ENCODE measurements around the gene GGA2. TPM values are rescaled to one million over a fixed set of nuclear protein-coding genes. Genes with fewer than 3 reads are reported as not detected.

GGA2 gene
- total RNA-seq, 4 donors from 2014 or later = 44.1 to 117 (median 53.4) TPM

GRCh38 chr16:23537390-23537789, 27.1 kb upstream of the GGA2 start:
- 84% methylated on average over 3 of the region's 3 CpGs for whole genome bisulfite sequencing
- no peak for DNase-seq (ENCODE audit: low spot score in 2 of 2)
- Histone ChIP-seq H3K27ac (no peak overlapping the region), H3K9me3 (no peaks in the 10 kb centered on the region), H3K36me3 (peaks cover 64% of the 10 kb centered on the region), H3K27me3 (no peaks in the 10 kb centered on the region), H3K4me1 (no peaks in the 10 kb centered on the region), H3K4me3 (no peak overlapping the region)
- TF ChIP-seq EP300 (IDR thresholded peaks at IDR 0.05) = no peak
- TF ChIP-seq POLR2A (IDR thresholded peaks at IDR 0.05) = no peak
- no peak for TF ChIP-seq POLR2AphosphoS5 (IDR thresholded peaks at IDR 0.05)

GRCh38 chr16:23535901-23536300, 25.6 kb upstream of the GGA2 start:
- no peak overlapping the region for H3K4me3 ChIP-seq
- no peaks in the 10 kb centered on the region for H3K9me3 ChIP-seq
- H3K36me3 ChIP-seq = peaks cover 69% of the 10 kb centered on the region
- DNase-seq (ENCODE audit: low spot score in 2 of 2) = no peak
- TF ChIP-seq POLR2AphosphoS5 (IDR thresholded peaks at IDR 0.05) = no peak
- TF ChIP-seq POLR2A (IDR thresholded peaks at IDR 0.05) = no peak
- no peak for TF ChIP-seq CTCF (IDR thresholded peaks at IDR 0.05)
- TF ChIP-seq EP300 (IDR thresholded peaks at IDR 0.05) = no peak
- H3K27ac ChIP-seq = no peak overlapping the region
- no peaks in the 10 kb centered on the region for H3K27me3 ChIP-seq
- H3K4me1 ChIP-seq = no peaks in the 10 kb centered on the region
- 75% methylated on average over 2 of the region's 2 CpGs for WGBS

- no peak for DNase-seq (ENCODE audit: low spot score in 2 of 2)
- Histone ChIP-seq H3K9me3 (no peaks in the 10 kb centered on the region), H3K27ac (no peak overlapping the region), H3K4me3 (no peak overlapping the region), H3K36me3 (peaks cover 61% of the 10 kb centered on the region), H3K4me1 (no peaks in the 10 kb centered on the region), H3K27me3 (no peaks in the 10 kb centered on the region)
- TF ChIP-seq POLR2AphosphoS5 (IDR thresholded peaks at IDR 0.05) = no peak
- TF ChIP-seq POLR2A (IDR thresholded peaks at IDR 0.05) = no peak
- no peak for TF ChIP-seq CTCF (IDR thresholded peaks at IDR 0.05)
- no peak for TF ChIP-seq EP300 (IDR thresholded peaks at IDR 0.05)
- 90% methylated on average over 10 of the region's 19 CpGs for WGBS
Observed at GRCh38 chr16:23534868-23535860, 24.9 kb upstream of the GGA2 start.

- Histone ChIP-seq H3K9me3 (no peaks in the 10 kb centered on the region), H3K27me3 (no peaks in the 10 kb centered on the region), H3K27ac (no peak overlapping the region), H3K4me1 (no peaks in the 10 kb centered on the region), H3K36me3 (peaks cover 74% of the 10 kb centered on the region), H3K4me3 (no peak overlapping the region)
- TF ChIP-seq CTCF (IDR thresholded peaks at IDR 0.05) (no peak), POLR2A (IDR thresholded peaks at IDR 0.05) (no peak), EP300 (IDR thresholded peaks at IDR 0.05) (no peak), POLR2AphosphoS5 (IDR thresholded peaks at IDR 0.05) (no peak)
- no peak for DNase-seq (ENCODE audit: low spot score in 2 of 2)
- WGBS = 100% methylated on average over 1 of the region's 1 CpG
Observed at GRCh38 chr16:23532448-23532847, 22.2 kb upstream of the GGA2 start.

GRCh38 chr16:23530062-23530461, 19.8 kb upstream of the GGA2 start:
- Histone ChIP-seq H3K4me3 (no peak overlapping the region), H3K27me3 (no peaks in the 10 kb centered on the region), H3K36me3 (peaks cover 81% of the 10 kb centered on the region), H3K9me3 (no peaks in the 10 kb centered on the region), H3K4me1 (no peaks in the 10 kb centered on the region), H3K27ac (no peak overlapping the region)
- DNase-seq (ENCODE audit: low spot score in 2 of 2) = no peak
- no peak for TF ChIP-seq EP300 (IDR thresholded peaks at IDR 0.05)
- no peak for TF ChIP-seq CTCF (IDR thresholded peaks at IDR 0.05)
- no peak for TF ChIP-seq POLR2AphosphoS5 (IDR thresholded peaks at IDR 0.05)
- TF ChIP-seq POLR2A (IDR thresholded peaks at IDR 0.05) = no peak
- WGBS = 94% methylated on average over 5 of the region's 5 CpGs

Data from suprapubic skin (tissue), 4 donors.